HepG2 (cell line): ENCODE measurements around the gene FRS2. TPM values are rescaled to one million over a fixed set of nuclear protein-coding genes. Genes with fewer than 3 reads are reported as not detected.

Source experiments
- DPF2 ChIP-seq: sonication (generic); formaldehyde crosslinking; IDR thresholded peaks from 2 replicates; pipeline ENCODE4 v1.4.0; 2020; ENCODE audit warnings: mild to moderate bottlenecking, low read depth, missing genetic modification reagents, borderline replicate concordance
- EED ChIP-seq: sonication (generic); formaldehyde crosslinking; IDR thresholded peaks from 2 replicates; pipeline ENCODE4 v1.5.0; 2020; ENCODE audit warnings: mild to moderate bottlenecking, missing genetic modification reagents
- ESRRA ChIP-seq: sonication (generic); formaldehyde crosslinking; IDR thresholded peaks from 2 replicates; pipeline ENCODE4 v1.5.1; 2020; ENCODE audit warnings: mild to moderate bottlenecking, low read depth, missing genetic modification reagents
- HDAC2 ChIP-seq: sonication (generic); formaldehyde crosslinking; IDR thresholded peaks from 2 replicates; pipeline ENCODE4 v1.4.0; 2020; ENCODE audit warnings: missing genetic modification reagents
- NONO ChIP-seq, 2 experiments: fragments of 450-650 bp in 1 of 2; sonication (generic) in 1 of 2; formaldehyde crosslinking in 1 of 2; IDR thresholded peaks in 1 of 2; conservative IDR thresholded peaks in 1 of 2; 2 replicates each; pipeline versions ENCODE4 v1.6.1 to v1.8.0; 2017 to 2022; ENCODE audit warnings: mild to moderate bottlenecking in 1 of 2, missing genetic modification reagents in 1 of 2, moderate library complexity in 1 of 2
- TOE1 ChIP-seq: sonication (generic); formaldehyde crosslinking; IDR thresholded peaks from 2 replicates; pipeline ENCODE4 v1.4.0; 2020; ENCODE audit warnings: mild to moderate bottlenecking, missing genetic modification reagents
- ZBED4 ChIP-seq: sonication (generic); formaldehyde crosslinking; IDR thresholded peaks from 2 replicates; pipeline ENCODE4 v1.4.0; 2020; ENCODE audit warnings: missing genetic modification reagents, borderline replicate concordance
- ZKSCAN5 ChIP-seq: sonication (generic); formaldehyde crosslinking; IDR thresholded peaks from 2 replicates; pipeline ENCODE4 v1.5.1; 2020; ENCODE audit warnings: mild to moderate bottlenecking, missing genetic modification reagents
- ZNF142 ChIP-seq: sonication (generic); formaldehyde crosslinking; IDR thresholded peaks from 2 replicates; pipeline ENCODE4 v1.4.0; 2020; ENCODE audit warnings: missing genetic modification reagents
- ZNF234 ChIP-seq: sonication (generic); formaldehyde crosslinking; conservative IDR thresholded peaks from 2 replicates; pipeline ENCODE4 v1.5.1; 2020; ENCODE audit warnings: mild to moderate bottlenecking, missing genetic modification reagents
- ZNF34 ChIP-seq: sonication (generic); formaldehyde crosslinking; IDR thresholded peaks from 2 replicates; pipeline ENCODE4 v1.4.0; 2020; ENCODE audit warnings: mild to moderate bottlenecking, missing genetic modification reagents, borderline replicate concordance
- ZNF788 ChIP-seq: sonication (generic); formaldehyde crosslinking; IDR thresholded peaks from 2 replicates; pipeline ENCODE4 v1.5.0; 2020; ENCODE audit warnings: mild to moderate bottlenecking, missing genetic modification reagents, borderline replicate concordance
- polyA plus RNA-seq, 8 experiments: library from polyadenylated mRNA; depleted of rRNA in 3 of 8; stranded (reverse) in 7 of 8; unstranded in 1 of 8; fragments of >200 nt; fragmentation: Illumina TruSeq in 4 of 8; extraction: Trizol in 4 of 8; gene quantifications; 2 replicates each; pipeline versions ENCODE4 v1.2.1 to v1.2.3, GENCODE V29; 2011 to 2016; ENCODE audit warnings: low read depth in 4 of 8, missing spikeins in 1 of 8, mixed read lengths in 1 of 8; ENCODE audit not compliant: insufficient read depth in 1 of 8
- total RNA-seq, 5 experiments: library from RNA; depleted of rRNA; stranded (reverse); fragments of >200 nt; fragmentation: Illumina TruSeq; extraction: Trizol; gene quantifications; 2 replicates each; pipeline ENCODE4 v1.2.3, GENCODE V29; 2016; ENCODE audit warnings: low read depth in 1 of 5
- TF ChIP-seq, protein P1 (sequence below): sonication (generic); formaldehyde crosslinking; IDR thresholded peaks from 2 replicates; pipeline ENCODE4 v1.5.1; 2020; ENCODE audit warnings: missing genetic modification reagents, mild to moderate bottlenecking, borderline replicate concordance
- TF ChIP-seq, protein P2 (sequence below): sonication (generic); formaldehyde crosslinking; IDR thresholded peaks from 2 replicates; pipeline ENCODE4 v1.4.0; 2020; ENCODE audit warnings: mild to moderate bottlenecking, missing genetic modification reagents

The FRS2 gene
- total and polyA plus RNA-seq, 2 of the 13 experiments (the other 11 are each of a cell fraction or from before 2014, with no cell fraction given), result 8.3 to 16.8 TPM

GRCh38 chr12:69585189-69586062 lies 115.2 kb downstream of the FRS2 start, which contains the start of gene CCT2 (continued):
- TF ChIP-seq ESRRA, result peak; percentile 24; the same call in 1 of the 2 replicates
- no peak for TF ChIP-seq ZNF234 (CRISPR knock-in tag)
- peak; percentile 69 for TF ChIP-seq HDAC2
- TF ChIP-seq ZBED4 (CRISPR knock-in tag), result peak; percentile 57; the same call in 1 of the 2 replicates
- TF ChIP-seq ZNF788 (CRISPR knock-in tag), result peak; percentile 84
- TF ChIP-seq, protein P1, sequence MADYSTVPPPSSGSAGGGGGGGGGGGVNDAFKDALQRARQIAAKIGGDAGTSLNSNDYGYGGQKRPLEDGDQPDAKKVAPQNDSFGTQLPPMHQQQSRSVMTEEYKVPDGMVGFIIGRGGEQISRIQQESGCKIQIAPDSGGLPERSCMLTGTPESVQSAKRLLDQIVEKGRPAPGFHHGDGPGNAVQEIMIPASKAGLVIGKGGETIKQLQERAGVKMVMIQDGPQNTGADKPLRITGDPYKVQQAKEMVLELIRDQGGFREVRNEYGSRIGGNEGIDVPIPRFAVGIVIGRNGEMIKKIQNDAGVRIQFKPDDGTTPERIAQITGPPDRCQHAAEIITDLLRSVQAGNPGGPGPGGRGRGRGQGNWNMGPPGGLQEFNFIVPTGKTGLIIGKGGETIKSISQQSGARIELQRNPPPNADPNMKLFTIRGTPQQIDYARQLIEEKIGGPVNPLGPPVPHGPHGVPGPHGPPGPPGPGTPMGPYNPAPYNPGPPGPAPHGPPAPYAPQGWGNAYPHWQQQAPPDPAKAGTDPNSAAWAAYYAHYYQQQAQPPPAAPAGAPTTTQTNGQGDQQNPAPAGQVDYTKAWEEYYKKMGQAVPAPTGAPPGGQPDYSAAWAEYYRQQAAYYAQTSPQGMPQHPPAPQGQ, result no peak
- TF ChIP-seq ZNF34, result no peak
- TF ChIP-seq NONO (IDR thresholded peaks at IDR 0.05), result no peak
- peak; percentile 89 for TF ChIP-seq NONO (CRISPR knock-in tag; conservative IDR thresholded peaks at IDR 0.05)
- no peak for TF ChIP-seq ZKSCAN5
- TF ChIP-seq DPF2 (CRISPR knock-in tag), result no peak
- peak; percentile 82; the same call in 1 of the 2 replicates for TF ChIP-seq ZNF142 (CRISPR knock-in tag)
- TF ChIP-seq, protein P2, sequence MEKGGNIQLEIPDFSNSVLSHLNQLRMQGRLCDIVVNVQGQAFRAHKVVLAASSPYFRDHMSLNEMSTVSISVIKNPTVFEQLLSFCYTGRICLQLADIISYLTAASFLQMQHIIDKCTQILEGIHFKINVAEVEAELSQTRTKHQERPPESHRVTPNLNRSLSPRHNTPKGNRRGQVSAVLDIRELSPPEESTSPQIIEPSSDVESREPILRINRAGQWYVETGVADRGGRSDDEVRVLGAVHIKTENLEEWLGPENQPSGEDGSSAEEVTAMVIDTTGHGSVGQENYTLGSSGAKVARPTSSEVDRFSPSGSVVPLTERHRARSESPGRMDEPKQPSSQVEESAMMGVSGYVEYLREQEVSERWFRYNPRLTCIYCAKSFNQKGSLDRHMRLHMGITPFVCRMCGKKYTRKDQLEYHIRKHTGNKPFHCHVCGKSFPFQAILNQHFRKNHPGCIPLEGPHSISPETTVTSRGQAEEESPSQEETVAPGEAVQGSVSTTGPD (CRISPR knock-in tag), result no peak
- TF ChIP-seq EED (CRISPR knock-in tag), result peak; percentile 88
- TF ChIP-seq TOE1, result 0 out of 2 replicates have a peak, but pooled peaks have one; percentile 29
